GM12878 (cell line): Measurements from ENCODE around the gene GALK2. TPM values are rescaled to one million over a fixed set of nuclear protein-coding genes. Genes with fewer than 3 reads are reported as not detected.

Experiments used
- ATAC-seq: fragments of 200-7000 bp; cut with Tn5 transposase; 3 replicates; pipeline ENCODE4 v1.9.1; 2020; ENCODE audit warnings: mild to moderate bottlenecking, moderate library complexity
- BruUV-seq: library from RNA; stranded (reverse); fragments of 400-500 nt; replicated peaks from 2 replicates; lab custom pipeline; 2021; lab: Mats Ljungman, UMichigan
- CTCF ChIA-PET: fragments of 300-600 bp; sonication (Branson Sonifier 250); formaldehyde crosslinking; extraction: SDS; loops from one replicate; lab custom pipeline; 2021; ENCODE audit warnings: inconsistent platforms; lab: Yijun Ruan, JAX
- POLR2A ChIA-PET: fragments of 350-600 bp; formaldehyde crosslinking; extraction: SDS; loops from one replicate; lab custom pipeline; 2021; ENCODE audit warnings: inconsistent platforms; lab: Charles Lee
- RAD21 ChIA-PET: fragments of 300-600 bp; sonication (Branson Sonifier 250); formaldehyde crosslinking; loops from one replicate; lab custom pipeline; 2023; ENCODE audit warnings: antibody characterized with exemption; ENCODE audit not compliant: unreplicated experiment; lab: Charles Lee
- SMC1A ChIA-PET: fragments of 300-600 bp; sonication (Branson Sonifier 250); formaldehyde crosslinking; loops from one replicate; lab custom pipeline; 2023; ENCODE audit not compliant: unreplicated experiment, uncharacterized antibody; lab: Charles Lee
- DNase-seq: peaks from one replicate; pipeline ENCODE4 v3.0.0-alpha.2; 2011; ENCODE audit warnings: low read depth, low spot score
- FAIRE-seq: peaks from 3 replicates; lab custom pipeline; 2011; peaks lifted over from hg19 to GRCh38; lab: Jason Lieb, UNC
- H2AFZ ChIP-seq: 2 replicates; pipeline ENCODE4 v1.6.0; 2011; ENCODE audit warnings: low read depth, low read length, control low read depth; ENCODE audit not compliant: control insufficient read depth
- H3K27ac ChIP-seq: 2 replicates; pipeline ENCODE4 v1.5.1; 2011; ENCODE audit warnings: control low read depth; ENCODE audit not compliant: control insufficient read depth, insufficient read depth
- H3K27me3 ChIP-seq, 2 experiments: replicated peaks in 1 of 2; 2 replicates each; pipeline versions ENCODE4 v1.6.0 to v1.6.1; 2011; ENCODE audit warnings: low read length in 1 of 2; ENCODE audit not compliant: control insufficient read depth in 2 of 2, insufficient read depth in 2 of 2
- H3K36me3 ChIP-seq, 2 experiments: 2 replicates each; pipeline ENCODE4 v1.5.1; 2011; ENCODE audit warnings: low read length in 1 of 2; ENCODE audit not compliant: control insufficient read depth in 2 of 2, insufficient read depth in 2 of 2
- H3K4me1 ChIP-seq: 2 replicates; pipeline ENCODE4 v1.6.1; 2011; ENCODE audit warnings: mild to moderate bottlenecking, low read length, moderate library complexity, mixed read lengths; ENCODE audit not compliant: control insufficient read depth, insufficient read depth
- H3K4me2 ChIP-seq: 2 replicates; pipeline ENCODE4 v1.6.0; 2011; ENCODE audit warnings: control low read depth; ENCODE audit not compliant: control insufficient read depth, insufficient read depth
- H3K4me3 ChIP-seq: fragments of 200-600 bp; sonication (generic); 2 replicates; pipeline ENCODE4 v1.5.1; 2016
- H3K79me2 ChIP-seq: 2 replicates; pipeline ENCODE4 v1.6.0; 2011; ENCODE audit warnings: low read length; ENCODE audit not compliant: control insufficient read depth, insufficient read depth
- H3K9ac ChIP-seq: 2 replicates; pipeline ENCODE4 v1.8.0; 2011; ENCODE audit warnings: low read length, control low read depth, mixed read lengths; ENCODE audit not compliant: control insufficient read depth, insufficient read depth
- H3K9me3 ChIP-seq: replicated peaks from 3 replicates; pipeline ENCODE4 v1.5.1; 2011; ENCODE audit warnings: mild to moderate bottlenecking, low read length; ENCODE audit not compliant: control insufficient read depth, insufficient read depth
- H4K20me1 ChIP-seq: 2 replicates; pipeline ENCODE4 v1.6.0; 2011; ENCODE audit not compliant: control insufficient read depth, insufficient read depth
- CUX1 ChIP-seq: IDR thresholded peaks from 2 replicates; pipeline ENCODE4 v1.6.1; 2012; ENCODE audit warnings: improper control_type of control experiment, low read depth, low read length; ENCODE audit not compliant: insufficient replicate concordance
- EED ChIP-seq: sonication (generic); IDR thresholded peaks from 2 replicates; pipeline ENCODE4 v1.6.1; 2016; ENCODE audit warnings: antibody characterized with exemption, low read depth
- ETV6 ChIP-seq, 2 experiments: fragments of 450-650 bp in 1 of 2; IDR thresholded peaks in 1 of 2; conservative IDR thresholded peaks in 1 of 2; 2 replicates each; pipeline ENCODE4 v1.6.1; 2014; ENCODE audit warnings: antibody characterized with exemption in 1 of 2, borderline replicate concordance in 1 of 2, low read depth in 1 of 2, mild to moderate bottlenecking in 1 of 2, moderate library complexity in 1 of 2
- FOXM1 ChIP-seq: IDR thresholded peaks from 2 replicates; pipeline ENCODE4 v1.6.1; 2012; ENCODE audit warnings: low read depth, mild to moderate bottlenecking, inconsistent platforms, low read length, moderate library complexity
- HSF1 ChIP-seq: fragments of 150-350 bp; IDR thresholded peaks from 2 replicates; pipeline ENCODE4 v1.6.1; 2014; ENCODE audit warnings: mild to moderate bottlenecking, low read depth, low read length
- IKZF1 ChIP-seq: fragments of 450-650 bp; conservative IDR thresholded peaks from 2 replicates; pipeline ENCODE4 v1.6.1; 2017; ENCODE audit warnings: antibody characterized with exemption, mild to moderate bottlenecking
- KLF5 ChIP-seq: fragments of 450-650 bp; IDR thresholded peaks from 2 replicates; pipeline ENCODE4 v1.6.1; 2014; ENCODE audit warnings: mild to moderate bottlenecking; ENCODE audit not compliant: partially characterized antibody
- NBN ChIP-seq: fragments of 450-650 bp; IDR thresholded peaks from 2 replicates; pipeline ENCODE4 v1.6.1; 2016
- NFXL1 ChIP-seq: fragments of 450-650 bp; IDR thresholded peaks from 2 replicates; pipeline ENCODE4 v1.6.1; 2017; ENCODE audit warnings: antibody characterized with exemption, mild to moderate bottlenecking, borderline replicate concordance
- NR2F1 ChIP-seq: fragments of 450-650 bp; conservative IDR thresholded peaks from 2 replicates; pipeline ENCODE4 v1.6.1; 2017; ENCODE audit warnings: mild to moderate bottlenecking
- RAD21 ChIP-seq: IDR thresholded peaks from 2 replicates; pipeline ENCODE4 v1.6.1; 2011; ENCODE audit warnings: mild to moderate bottlenecking, low read depth, low read length, moderate library complexity; ENCODE audit not compliant: insufficient read depth
- RB1 ChIP-seq: fragments of 450-650 bp; formaldehyde crosslinking; IDR thresholded peaks from 2 replicates; pipeline ENCODE4 v1.6.1; 2017; ENCODE audit warnings: mild to moderate bottlenecking, borderline replicate concordance
- SMAD1 ChIP-seq: fragments of 450-650 bp; IDR thresholded peaks from 2 replicates; pipeline ENCODE4 v1.6.1; 2018; ENCODE audit warnings: mild to moderate bottlenecking, low read depth; ENCODE audit not compliant: partially characterized antibody
- SMC3 ChIP-seq: IDR thresholded peaks from 2 replicates; pipeline ENCODE4 v1.6.1; 2011; ENCODE audit warnings: low read length, improper control_type of control experiment, borderline replicate concordance
- SUZ12 ChIP-seq: fragments of 200-600 bp; sonication (generic); IDR thresholded peaks from one replicate; pipeline ENCODE4 v1.6.1; 2018; ENCODE audit warnings: antibody characterized with exemption, mild to moderate bottlenecking; ENCODE audit not compliant: unreplicated experiment
- TBL1XR1 ChIP-seq: IDR thresholded peaks from 2 replicates; pipeline ENCODE4 v1.6.1; 2012; ENCODE audit warnings: low read depth, low read length, improper control_type of control experiment
- TCF7 ChIP-seq: IDR thresholded peaks from 2 replicates; pipeline ENCODE4 v1.6.1; 2014; ENCODE audit warnings: antibody characterized with exemption, borderline replicate concordance
- WRNIP1 ChIP-seq: IDR thresholded peaks from 2 replicates; pipeline ENCODE4 v1.6.1; 2011; ENCODE audit warnings: low read depth, low read length, improper control_type of control experiment, borderline replicate concordance
- WGBS: methylation state at CpG from one replicate; pipeline ENCODE4 v1.1.6; 2016; ENCODE audit warnings: low lambda C conversion rate; ENCODE audit not compliant: insufficient replicate concordance, insufficient coverage; ENCODE audit errors: missing lambda C conversion rate; 5-methylcytosine and 5-hydroxymethylcytosine counted together
- in situ Hi-C: fragments of 300-500 bp; cut with MboI; formaldehyde crosslinking; loops from 9 replicates; pipeline ENCODE4 v1.14.3; 2018; ENCODE audit warnings: mixed read lengths
- intact Hi-C: fragments of 100-400 bp; cut with micrococcal nuclease; formaldehyde crosslinking; loops from one replicate; pipeline ENCODE4 v1.14.2; 2022; ENCODE audit not compliant: unreplicated experiment
- polyA plus RNA-seq, 11 experiments: library from polyadenylated mRNA; depleted of rRNA in 4 of 11; unstranded in 6 of 11; stranded (reverse) in 5 of 11; fragments of >200 nt; fragmentation: Nextera tagmentation in 4 of 11; fragmentation: Illumina TruSeq in 1 of 11; extraction: Ambion mirVana in 4 of 11; extraction: Trizol in 1 of 11; gene quantifications; 1 replicate in 1 of 11; 2 replicates in 10 of 11; pipeline versions ENCODE4 v1.2.1 to v1.2.3, GENCODE V29; 2011 to 2016; ENCODE audit warnings: inconsistent platforms in 2 of 11, missing spikeins in 2 of 11, low read depth in 1 of 11
- total RNA-seq, 4 experiments: library from RNA; depleted of rRNA in 3 of 4; stranded (reverse); fragments of >200 nt in 3 of 4; fragmentation: Illumina TruSeq in 1 of 4; extraction: Trizol in 1 of 4; gene quantifications; 2 replicates each; pipeline versions ENCODE4 v1.2.1 to v1.2.3, GENCODE V29; 2013 to 2021

The GALK2 gene
- total and polyA plus RNA-seq, 10 of the 15 experiments (the other 5 are each of a cell fraction or from before 2014, with no cell fraction given): 11.9 to 26.7 (median 15.4) TPM

GRCh38 chr15:49148727-49149126 lies 21.3 kb upstream of the GALK2 start:
- no TSS peak for BruUV-seq
- 0 out of 4 replicates have a peak, but pooled peaks cover 0 to 6% of the 10 kb centered on the region in 2 experiments for H3K36me3 ChIP-seq

More at GRCh38 chr15:49148727-49149126, 21.3 kb upstream of the GALK2 start:
- TF ChIP-seq SMC3 (no peak), TBL1XR1 (no peak), WRNIP1 (no peak), TCF7 (no peak), EED (no peak), CUX1 (no peak), RB1 (no peak), NBN (no peak), NFXL1 (no peak), FOXM1 (no peak), NR2F1 (no peak), SUZ12 (no peak), RAD21 (no peak), SMAD1 (no peak), ETV6 (conservative IDR thresholded peaks at IDR 0.05 in 1 of 2, IDR thresholded peaks at IDR 0.05 in 1 of 2; ENCODE audit: borderline replicate concordance in 1 of 2, low read depth in 1 of 2) (no peak), HSF1 (no peak), IKZF1 (no peak), KLF5 (no peak)
- in situ Hi-C loops (no loop called here), intact Hi-C loops (loop anchor here (5.0 kb wide), 1 partner anchor 101 kb away; the partner anchor contains the start of gene SECISBP2L)
- no peak overlapping the region for H3K9ac ChIP-seq
- ChIA-PET CTCF (interaction anchor here (1.2 to 4.8 kb wide), 3 partner anchors 286 to 790 kb away, joined by 3 to 95 read pairs (median 3); no protein-coding TSS in a partner anchor), SMC1A (no interaction called here), RAD21 (interaction anchor here (0.8 kb wide), 1 partner anchor 287 kb away, joined by 3 read pairs; no protein-coding TSS in a partner anchor), POLR2A (interaction anchor here (0.8 kb wide), 1 partner anchor 271 kb away, joined by 3 read pairs; the partner anchor contains the start of gene EID1)
- WGBS: 96% methylated on average over 1 of the region's 1 CpG
- H3K27ac ChIP-seq: no peak overlapping the region
- no peaks in the 10 kb centered on the region for H3K9me3 ChIP-seq
- H2AFZ ChIP-seq: no peak overlapping the region
- no peak for ATAC-seq
- no peaks in the 10 kb centered on the region for H3K27me3 ChIP-seq
- DNase-seq: no peak
- no peak overlapping the region for H3K4me2 ChIP-seq
- peak overlapping the region; percentile 6; the same call in 1 of the 2 replicates for H3K4me3 ChIP-seq
- no peak for FAIRE-seq
- no peaks in the 10 kb centered on the region for H4K20me1 ChIP-seq
- H3K79me2 ChIP-seq: peaks cover 84% of the 10 kb centered on the region
- no peaks in the 10 kb centered on the region for H3K4me1 ChIP-seq
